LNCAP (cell line): Measurements from ENCODE around the gene NUFIP1.

Experiments used
- TF ChIP-seq, protein P1 (sequence below): fragments of 450-650 bp; IDR thresholded peaks from 2 replicates; pipeline ENCODE4 v1.5.1; 2017; ENCODE audit warnings: mild to moderate bottlenecking

The NUFIP1 gene

DNA sequence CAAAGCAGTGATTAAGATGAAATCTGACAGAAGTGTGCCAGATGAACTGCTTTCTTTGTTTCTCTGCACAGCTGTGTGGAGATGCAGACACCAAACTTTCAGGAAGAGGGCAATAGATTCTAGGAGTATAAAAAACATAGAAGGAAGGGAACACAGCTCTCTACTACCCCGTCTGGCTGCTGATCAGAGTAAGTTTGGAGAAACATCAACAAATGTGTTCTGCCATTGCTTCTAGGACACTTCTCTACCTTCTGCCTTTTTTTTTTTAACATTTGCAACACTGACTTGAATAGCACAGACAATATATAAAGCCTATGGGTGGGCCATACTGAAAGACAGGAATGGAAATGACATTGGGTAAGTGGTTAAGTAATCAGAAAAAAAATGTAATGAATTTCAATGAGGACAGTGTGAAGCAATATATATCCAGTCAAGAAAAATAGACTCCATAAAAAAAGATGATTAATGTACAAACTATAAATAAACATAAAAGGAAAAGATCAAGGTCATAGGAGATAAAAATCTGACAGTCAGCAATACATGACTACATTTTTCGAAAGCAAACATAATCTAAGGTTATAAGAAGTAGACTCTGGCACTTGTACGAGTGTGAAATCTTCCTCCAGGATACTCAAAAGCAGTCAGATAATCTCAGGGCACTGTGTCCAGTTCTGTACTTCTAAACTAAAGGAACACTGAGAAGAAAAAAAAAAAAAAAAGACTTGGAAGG is 21.4 kb downstream of the NUFIP1 start:
- TF ChIP-seq, protein P1, sequence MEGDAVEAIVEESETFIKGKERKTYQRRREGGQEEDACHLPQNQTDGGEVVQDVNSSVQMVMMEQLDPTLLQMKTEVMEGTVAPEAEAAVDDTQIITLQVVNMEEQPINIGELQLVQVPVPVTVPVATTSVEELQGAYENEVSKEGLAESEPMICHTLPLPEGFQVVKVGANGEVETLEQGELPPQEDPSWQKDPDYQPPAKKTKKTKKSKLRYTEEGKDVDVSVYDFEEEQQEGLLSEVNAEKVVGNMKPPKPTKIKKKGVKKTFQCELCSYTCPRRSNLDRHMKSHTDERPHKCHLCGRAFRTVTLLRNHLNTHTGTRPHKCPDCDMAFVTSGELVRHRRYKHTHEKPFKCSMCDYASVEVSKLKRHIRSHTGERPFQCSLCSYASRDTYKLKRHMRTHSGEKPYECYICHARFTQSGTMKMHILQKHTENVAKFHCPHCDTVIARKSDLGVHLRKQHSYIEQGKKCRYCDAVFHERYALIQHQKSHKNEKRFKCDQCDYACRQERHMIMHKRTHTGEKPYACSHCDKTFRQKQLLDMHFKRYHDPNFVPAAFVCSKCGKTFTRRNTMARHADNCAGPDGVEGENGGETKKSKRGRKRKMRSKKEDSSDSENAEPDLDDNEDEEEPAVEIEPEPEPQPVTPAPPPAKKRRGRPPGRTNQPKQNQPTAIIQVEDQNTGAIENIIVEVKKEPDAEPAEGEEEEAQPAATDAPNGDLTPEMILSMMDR, result peak; percentile 29; the same call in 1 of the 2 replicates

DNA sequence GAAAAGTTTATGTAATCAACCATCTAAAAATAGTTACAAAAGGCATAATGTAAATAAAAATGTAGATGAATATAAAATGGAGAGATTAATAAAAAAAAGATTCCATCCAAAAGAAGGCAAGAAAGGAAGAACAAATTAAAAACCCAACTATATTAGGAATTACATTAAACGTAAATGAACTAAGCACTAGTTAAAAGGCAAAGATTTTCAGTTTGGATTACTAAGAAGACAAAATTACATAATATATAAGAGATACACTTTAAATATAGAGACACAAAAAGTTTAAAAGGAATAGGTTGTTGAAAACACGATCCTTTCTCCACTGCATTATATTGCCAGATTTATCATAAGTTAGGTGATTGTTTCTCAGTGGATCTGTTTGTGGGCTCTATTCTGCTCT is 27.3 kb downstream of the NUFIP1 start:
- TF ChIP-seq, protein P1, result no peak

DNA sequence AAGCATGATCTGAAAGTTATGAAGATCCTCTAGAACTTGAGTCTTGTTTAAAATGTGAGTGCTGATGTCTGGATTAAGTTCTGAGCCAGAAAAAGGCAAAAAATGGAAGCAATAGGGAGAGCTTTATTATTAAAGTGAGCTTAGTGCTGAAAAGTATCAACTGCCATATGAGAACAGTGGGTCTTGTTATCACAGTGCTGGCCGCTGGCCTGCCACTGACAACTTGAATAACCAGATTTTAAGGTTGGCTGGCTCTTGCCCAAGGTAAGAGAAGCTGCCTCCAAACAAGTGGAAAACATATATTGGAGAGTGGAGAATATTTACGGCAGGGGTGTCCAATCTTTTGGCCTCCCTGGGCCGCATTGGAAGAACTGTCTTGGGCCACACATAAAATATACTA is 33.9 kb downstream of the NUFIP1 start:
- TF ChIP-seq, protein P1, result no peak

DNA sequence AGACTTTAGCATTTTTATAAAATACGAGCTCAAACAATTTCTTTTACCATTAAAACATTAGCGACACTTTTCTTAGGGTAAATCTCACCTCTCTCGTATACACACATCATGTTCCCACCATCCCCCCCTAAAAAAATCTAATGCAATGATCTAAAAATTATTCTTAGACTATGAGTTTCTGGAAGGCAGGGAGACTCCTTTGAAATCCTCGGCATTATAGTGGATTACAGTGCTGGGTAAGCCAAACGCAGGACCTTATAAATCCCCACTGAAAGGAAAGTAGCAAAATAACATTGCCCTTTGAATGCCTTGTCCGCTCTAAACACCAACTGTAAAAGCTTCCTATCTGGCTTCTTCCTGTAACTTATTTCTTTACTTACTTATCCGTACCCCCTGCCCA is 35.0 kb downstream of the NUFIP1 start:
- TF ChIP-seq, protein P1, result no peak

DNA sequence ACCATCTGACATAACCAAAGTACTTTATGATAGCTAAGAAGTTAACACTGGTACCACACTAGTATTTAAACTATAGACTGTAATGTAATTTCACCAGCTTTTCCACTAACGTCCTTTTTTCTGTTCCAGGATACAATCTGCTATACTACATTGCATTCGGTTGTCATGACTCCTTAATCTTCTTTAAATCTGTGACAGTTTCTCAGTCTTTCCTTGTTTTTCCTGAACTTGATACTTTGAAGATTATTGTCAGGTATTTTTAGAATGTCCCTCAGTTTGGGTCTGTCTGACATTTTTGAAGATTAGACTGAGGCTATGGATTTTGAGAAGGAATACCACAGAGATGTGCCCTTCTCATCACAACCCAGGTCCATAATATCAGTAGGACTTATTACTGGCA is 36.6 kb downstream of the NUFIP1 start:
- TF ChIP-seq, protein P1, result no peak

- TF ChIP-seq, protein P1, result no peak
Observed at GRCh38 chr13:44951184-44951583, 38.1 kb downstream of the NUFIP1 start.

DNA sequence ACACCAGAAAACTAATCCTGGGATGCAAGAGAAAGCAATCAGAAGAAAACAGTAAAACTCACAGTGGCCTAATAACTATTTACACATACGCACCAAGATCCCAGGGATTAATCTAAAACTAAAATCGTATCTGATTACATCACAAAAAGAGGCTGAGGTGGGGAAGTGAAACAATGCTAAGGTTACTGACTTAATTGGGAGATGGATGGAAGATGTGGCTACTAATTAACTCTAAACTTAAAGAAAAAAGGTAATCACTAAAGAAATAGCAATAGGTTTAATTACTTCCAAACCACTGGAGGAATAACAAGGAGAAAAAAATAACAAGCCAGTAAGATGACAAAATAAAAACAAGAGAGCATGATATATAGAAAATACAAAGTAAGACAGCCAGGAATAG is 50.4 kb downstream of the NUFIP1 start:
- TF ChIP-seq, protein P1, result no peak

- TF ChIP-seq, protein P1, result no peak
Observed at GRCh38 chr13:44936246-44936645, 53.0 kb downstream of the NUFIP1 start.
